GM12878 (cell line): ENCODE data around the gene ANXA11. TPM values are rescaled to one million over a fixed set of nuclear protein-coding genes. Genes with fewer than 3 reads are reported as not detected.

Experiments used
- NFYB ChIP-seq: IDR thresholded peaks from 2 replicates; pipeline ENCODE4 v1.6.1; 2011; ENCODE audit warnings: low read depth, mild to moderate bottlenecking, low read length, improper control_type of control experiment, moderate library complexity; ENCODE audit not compliant: insufficient read depth
- SMARCA5 ChIP-seq: fragments of 450-650 bp; IDR thresholded peaks from 2 replicates; pipeline ENCODE4 v1.6.1; 2017; ENCODE audit warnings: mild to moderate bottlenecking
- SRF ChIP-seq, 2 experiments: IDR thresholded peaks; 2 replicates each; pipeline ENCODE4 v1.6.1; 2011; ENCODE audit warnings: low read depth in 2 of 2, low read length in 2 of 2, mild to moderate bottlenecking in 1 of 2, moderate library complexity in 1 of 2
- TCF12 ChIP-seq: IDR thresholded peaks from 2 replicates; pipeline ENCODE4 v1.6.1; 2011; ENCODE audit warnings: low read depth, mild to moderate bottlenecking, low read length
- polyA plus RNA-seq, 11 experiments: library from polyadenylated mRNA; depleted of rRNA in 4 of 11; unstranded in 6 of 11; stranded (reverse) in 5 of 11; fragments of >200 nt; fragmentation: Nextera tagmentation in 4 of 11; fragmentation: Illumina TruSeq in 1 of 11; extraction: Ambion mirVana in 4 of 11; extraction: Trizol in 1 of 11; gene quantifications; 1 replicate in 1 of 11; 2 replicates in 10 of 11; pipeline versions ENCODE4 v1.2.1 to v1.2.3, GENCODE V29; 2011 to 2016; ENCODE audit warnings: inconsistent platforms in 2 of 11, missing spikeins in 2 of 11, low read depth in 1 of 11
- total RNA-seq, 4 experiments: library from RNA; depleted of rRNA in 3 of 4; stranded (reverse); fragments of >200 nt in 3 of 4; fragmentation: Illumina TruSeq in 1 of 4; extraction: Trizol in 1 of 4; gene quantifications; 2 replicates each; pipeline versions ENCODE4 v1.2.1 to v1.2.3, GENCODE V29; 2013 to 2021
- TF ChIP-seq, protein P1 (sequence below): fragments of 450-650 bp; IDR thresholded peaks from 2 replicates; pipeline ENCODE4 v1.6.1; 2017; ENCODE audit warnings: mild to moderate bottlenecking, low read depth, inconsistent platforms; ENCODE audit not compliant: poor library complexity, severe bottlenecking
- TF ChIP-seq, protein P2 (sequence below): IDR thresholded peaks from 2 replicates; pipeline ENCODE4 v1.6.1; 2011; ENCODE audit warnings: low read depth, mild to moderate bottlenecking, low read length, moderate library complexity, borderline replicate concordance; ENCODE audit errors: extremely low read depth
- TF ChIP-seq, protein P3 (sequence below): fragments of 450-650 bp; IDR thresholded peaks from 2 replicates; pipeline ENCODE4 v1.6.1; 2014; ENCODE audit warnings: mild to moderate bottlenecking
- TF ChIP-seq, protein P4 (sequence below): fragments of 450-650 bp; IDR thresholded peaks from 2 replicates; pipeline ENCODE4 v1.6.1; 2017; ENCODE audit warnings: mild to moderate bottlenecking

Gene ANXA11
- total and polyA plus RNA-seq, 10 of the 15 experiments (the other 5 are each of a cell fraction or from before 2014, with no cell fraction given) = 25.0 to 129 (median 72.2) TPM

DNA sequence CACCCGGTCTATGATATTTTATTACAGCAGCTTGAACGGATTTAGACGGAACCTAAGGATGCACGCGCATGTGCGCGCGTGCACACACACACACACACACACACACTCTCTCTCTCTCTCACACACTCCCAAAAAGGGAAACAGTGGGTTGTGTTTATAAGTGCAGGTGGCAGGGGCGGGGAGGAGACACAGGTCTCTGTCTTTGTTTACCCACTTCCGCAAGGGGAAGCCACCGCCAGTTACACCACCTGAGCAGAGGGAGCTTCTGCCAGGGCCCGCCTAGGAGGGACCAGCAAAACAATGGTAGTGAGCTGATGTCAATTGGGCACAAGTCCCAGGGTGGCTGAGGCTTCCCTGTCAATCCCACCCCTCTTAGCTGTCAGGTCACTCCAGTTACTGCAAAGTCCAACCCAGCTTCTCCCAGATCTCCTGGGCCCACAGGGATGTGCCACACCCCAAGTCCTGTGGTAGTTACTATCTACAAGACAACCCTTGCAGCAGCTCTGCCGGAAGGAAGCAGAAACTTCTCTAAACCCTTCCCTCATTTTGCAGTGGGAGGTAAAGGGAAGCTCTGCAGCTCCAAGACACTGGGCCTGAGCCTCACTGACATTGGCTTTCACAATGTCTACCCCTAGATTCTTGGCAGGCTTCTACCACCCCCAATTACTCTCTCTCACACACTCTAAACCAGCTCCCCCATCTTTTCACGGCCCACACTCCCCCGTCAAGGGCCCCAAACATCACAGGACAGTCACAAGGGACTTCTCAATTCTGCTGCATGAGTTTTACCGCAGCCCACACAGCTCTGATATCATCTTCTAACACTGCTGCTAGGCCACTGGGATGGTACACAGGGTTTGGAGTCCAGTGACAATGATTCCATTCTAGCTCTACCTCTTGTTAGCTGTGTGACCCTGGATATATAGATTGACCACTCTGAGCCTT lies 17.6 kb downstream of the ANXA11 start (continued):
- TF ChIP-seq, protein P1, sequence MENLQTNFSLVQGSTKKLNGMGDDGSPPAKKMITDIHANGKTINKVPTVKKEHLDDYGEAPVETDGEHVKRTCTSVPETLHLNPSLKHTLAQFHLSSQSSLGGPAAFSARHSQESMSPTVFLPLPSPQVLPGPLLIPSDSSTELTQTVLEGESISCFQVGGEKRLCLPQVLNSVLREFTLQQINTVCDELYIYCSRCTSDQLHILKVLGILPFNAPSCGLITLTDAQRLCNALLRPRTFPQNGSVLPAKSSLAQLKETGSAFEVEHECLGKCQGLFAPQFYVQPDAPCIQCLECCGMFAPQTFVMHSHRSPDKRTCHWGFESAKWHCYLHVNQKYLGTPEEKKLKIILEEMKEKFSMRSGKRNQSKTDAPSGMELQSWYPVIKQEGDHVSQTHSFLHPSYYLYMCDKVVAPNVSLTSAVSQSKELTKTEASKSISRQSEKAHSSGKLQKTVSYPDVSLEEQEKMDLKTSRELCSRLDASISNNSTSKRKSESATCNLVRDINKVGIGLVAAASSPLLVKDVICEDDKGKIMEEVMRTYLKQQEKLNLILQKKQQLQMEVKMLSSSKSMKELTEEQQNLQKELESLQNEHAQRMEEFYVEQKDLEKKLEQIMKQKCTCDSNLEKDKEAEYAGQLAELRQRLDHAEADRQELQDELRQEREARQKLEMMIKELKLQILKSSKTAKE = peak; percentile 19
- TF ChIP-seq SMARCA5 = peak; percentile 71
- TF ChIP-seq NFYB = no peak
- TF ChIP-seq, protein P2, sequence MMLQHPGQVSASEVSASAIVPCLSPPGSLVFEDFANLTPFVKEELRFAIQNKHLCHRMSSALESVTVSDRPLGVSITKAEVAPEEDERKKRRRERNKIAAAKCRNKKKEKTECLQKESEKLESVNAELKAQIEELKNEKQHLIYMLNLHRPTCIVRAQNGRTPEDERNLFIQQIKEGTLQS = no peak
- TF ChIP-seq SRF (IDR thresholded peaks at IDR 0.05; ENCODE audit: low read depth in 2 of 2, low read length in 2 of 2) = peak; percentile 36 to 92; a peak in 3 of 4 replicates
- 0 out of 2 replicates have a peak, but pooled peaks have one; percentile 22 for TF ChIP-seq TCF12
- TF ChIP-seq, protein P3, sequence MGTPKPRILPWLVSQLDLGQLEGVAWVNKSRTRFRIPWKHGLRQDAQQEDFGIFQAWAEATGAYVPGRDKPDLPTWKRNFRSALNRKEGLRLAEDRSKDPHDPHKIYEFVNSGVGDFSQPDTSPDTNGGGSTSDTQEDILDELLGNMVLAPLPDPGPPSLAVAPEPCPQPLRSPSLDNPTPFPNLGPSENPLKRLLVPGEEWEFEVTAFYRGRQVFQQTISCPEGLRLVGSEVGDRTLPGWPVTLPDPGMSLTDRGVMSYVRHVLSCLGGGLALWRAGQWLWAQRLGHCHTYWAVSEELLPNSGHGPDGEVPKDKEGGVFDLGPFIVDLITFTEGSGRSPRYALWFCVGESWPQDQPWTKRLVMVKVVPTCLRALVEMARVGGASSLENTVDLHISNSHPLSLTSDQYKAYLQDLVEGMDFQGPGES = no peak
- TF ChIP-seq, protein P4, sequence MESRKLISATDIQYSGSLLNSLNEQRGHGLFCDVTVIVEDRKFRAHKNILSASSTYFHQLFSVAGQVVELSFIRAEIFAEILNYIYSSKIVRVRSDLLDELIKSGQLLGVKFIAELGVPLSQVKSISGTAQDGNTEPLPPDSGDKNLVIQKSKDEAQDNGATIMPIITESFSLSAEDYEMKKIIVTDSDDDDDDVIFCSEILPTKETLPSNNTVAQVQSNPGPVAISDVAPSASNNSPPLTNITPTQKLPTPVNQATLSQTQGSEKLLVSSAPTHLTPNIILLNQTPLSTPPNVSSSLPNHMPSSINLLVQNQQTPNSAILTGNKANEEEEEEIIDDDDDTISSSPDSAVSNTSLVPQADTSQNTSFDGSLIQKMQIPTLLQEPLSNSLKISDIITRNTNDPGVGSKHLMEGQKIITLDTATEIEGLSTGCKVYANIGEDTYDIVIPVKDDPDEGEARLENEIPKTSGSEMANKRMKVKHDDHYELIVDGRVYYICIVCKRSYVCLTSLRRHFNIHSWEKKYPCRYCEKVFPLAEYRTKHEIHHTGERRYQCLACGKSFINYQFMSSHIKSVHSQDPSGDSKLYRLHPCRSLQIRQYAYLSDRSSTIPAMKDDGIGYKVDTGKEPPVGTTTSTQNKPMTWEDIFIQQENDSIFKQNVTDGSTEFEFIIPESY = 0 out of 2 replicates have a peak, but pooled peaks have one; percentile 17
